Esophagus muscularis mucosa (tissue), 4 donors: ENCODE measurements around the gene PNLIPRP3. TPM values are rescaled to one million over a fixed set of nuclear protein-coding genes. Genes with fewer than 3 reads are reported as not detected.

Experiments used
- DNase-seq: peaks from one replicate; pipeline ENCODE4 v3.0.0-alpha.2; 2017; ENCODE audit errors: extremely low spot score
- H3K27ac ChIP-seq, 4 donors: fragments of 200-600 bp; sonication (generic); replicated peaks in 1 of 4; 1 replicate in 3 of 4; 2 replicates in 1 of 4; pipeline ENCODE4 v1.5.1; 2016 to 2019; ENCODE audit warnings: mild to moderate bottlenecking in 1 of 4
- H3K27me3 ChIP-seq, 4 donors: fragments of 200-600 bp; sonication (generic); one replicate each; pipeline versions ENCODE4 v1.5.1 to v1.6.0; 2016 to 2019
- H3K36me3 ChIP-seq, 4 donors: fragments of 200-600 bp; sonication (generic); one replicate each; pipeline ENCODE4 v1.5.1; 2016 to 2019
- H3K4me1 ChIP-seq, 4 donors: fragments of 200-600 bp; sonication (generic); one replicate each; pipeline ENCODE4 v1.5.1; 2016 to 2019
- H3K4me3 ChIP-seq, 4 donors: fragments of 200-600 bp; sonication (generic); 1 replicate in 2 of 4; 2 replicates in 2 of 4; pipeline ENCODE4 v1.5.1; 2016 to 2019; ENCODE audit warnings: mild to moderate bottlenecking in 4 of 4, moderate library complexity in 1 of 4
- H3K9me3 ChIP-seq, 4 donors: fragments of 200-600 bp; sonication (generic); 1 replicate in 3 of 4; 2 replicates in 1 of 4; pipeline ENCODE4 v1.5.1; 2016 to 2019
- EP300 ChIP-seq: sonication (generic); formaldehyde crosslinking; IDR thresholded peaks from one replicate; pipeline ENCODE4 v1.6.1; 2017; ENCODE audit warnings: antibody characterized with exemption
- POLR2A ChIP-seq: fragments of 450-650 bp; IDR thresholded peaks from one replicate; pipeline ENCODE4 v1.6.1; 2017; ENCODE audit warnings: antibody characterized with exemption, moderate library complexity, mild to moderate bottlenecking, low read depth
- POLR2AphosphoS5 ChIP-seq, 2 donors: sonication (generic); formaldehyde crosslinking; IDR thresholded peaks; one replicate each; pipeline ENCODE4 v1.6.1; 2017; ENCODE audit warnings: antibody characterized with exemption in 2 of 2
- WGBS: methylation state at CpG from one replicate; pipeline ENCODE4 v1.1.5; 2018; 5-methylcytosine and 5-hydroxymethylcytosine counted together
- intact Hi-C: fragments of 100-400 bp; cut with DNase I; formaldehyde crosslinking; loops from one replicate; pipeline ENCODE4 v1.15.1; 2023
- total RNA-seq, 4 donors: library from RNA; depleted of rRNA; stranded (reverse); fragments of >200 nt; gene quantifications; one replicate each; pipeline versions ENCODE4 v1.1.0 to v1.2.1, GENCODE V29; 2016
- TF ChIP-seq, protein P1 (sequence below), 3 experiments: fragments of 200-600 bp in 2 of 3; fragments of 450-650 bp in 1 of 3; sonication (generic) in 2 of 3; IDR thresholded peaks; one replicate each; pipeline ENCODE4 v1.5.1; 2017 to 2019; ENCODE audit warnings: antibody characterized with exemption in 3 of 3, mild to moderate bottlenecking in 2 of 3, moderate library complexity in 1 of 3

The PNLIPRP3 gene
- total RNA-seq, 4 donors from 2014 or later: 0.17 TPM; not detected in 3

DNA sequence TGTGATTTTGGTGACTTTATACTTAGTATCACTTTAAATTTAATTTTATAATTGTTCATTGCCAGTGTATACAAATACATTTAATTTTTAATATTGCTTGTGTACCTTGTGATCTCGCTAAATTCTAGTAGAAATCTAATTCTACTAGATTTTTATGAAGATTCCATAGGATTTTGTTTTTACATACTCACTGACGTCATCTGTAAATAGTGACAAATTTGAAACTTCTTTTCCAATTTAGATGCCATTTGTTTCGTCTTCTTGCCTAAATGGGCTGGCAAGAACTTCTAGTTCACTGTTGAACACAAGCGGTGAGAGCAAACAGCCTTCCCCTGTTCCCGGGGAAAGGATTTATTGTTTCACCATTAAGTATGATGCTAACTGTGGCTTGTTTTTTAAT is 17.3 kb upstream of the PNLIPRP3 start:
- Histone ChIP-seq H3K4me1 (no peaks in the 10 kb centered on the region), H3K27ac (no peak overlapping the region), H3K27me3 (no peaks in the 10 kb centered on the region), H3K36me3 (no peaks in the 10 kb centered on the region), H3K4me3 (no peak overlapping the region), H3K9me3 (no peaks in the 10 kb centered on the region)
- intact Hi-C loops: no loop called here
- TF ChIP-seq EP300 (no peak), POLR2AphosphoS5 (IDR thresholded peaks at IDR 0.05) (no peak), POLR2A (no peak)
- TF ChIP-seq, protein P1, sequence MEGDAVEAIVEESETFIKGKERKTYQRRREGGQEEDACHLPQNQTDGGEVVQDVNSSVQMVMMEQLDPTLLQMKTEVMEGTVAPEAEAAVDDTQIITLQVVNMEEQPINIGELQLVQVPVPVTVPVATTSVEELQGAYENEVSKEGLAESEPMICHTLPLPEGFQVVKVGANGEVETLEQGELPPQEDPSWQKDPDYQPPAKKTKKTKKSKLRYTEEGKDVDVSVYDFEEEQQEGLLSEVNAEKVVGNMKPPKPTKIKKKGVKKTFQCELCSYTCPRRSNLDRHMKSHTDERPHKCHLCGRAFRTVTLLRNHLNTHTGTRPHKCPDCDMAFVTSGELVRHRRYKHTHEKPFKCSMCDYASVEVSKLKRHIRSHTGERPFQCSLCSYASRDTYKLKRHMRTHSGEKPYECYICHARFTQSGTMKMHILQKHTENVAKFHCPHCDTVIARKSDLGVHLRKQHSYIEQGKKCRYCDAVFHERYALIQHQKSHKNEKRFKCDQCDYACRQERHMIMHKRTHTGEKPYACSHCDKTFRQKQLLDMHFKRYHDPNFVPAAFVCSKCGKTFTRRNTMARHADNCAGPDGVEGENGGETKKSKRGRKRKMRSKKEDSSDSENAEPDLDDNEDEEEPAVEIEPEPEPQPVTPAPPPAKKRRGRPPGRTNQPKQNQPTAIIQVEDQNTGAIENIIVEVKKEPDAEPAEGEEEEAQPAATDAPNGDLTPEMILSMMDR (IDR thresholded peaks at IDR 0.05): no peak
- WGBS: 72% methylated on average over 5 of the region's 5 CpGs
- DNase-seq: no peak

- H3K27me3 ChIP-seq: no peaks in the 10 kb centered on the region
- no peak overlapping the region for H3K27ac ChIP-seq
- no peak overlapping the region for H3K4me3 ChIP-seq
- H3K4me1 ChIP-seq: no peaks in the 10 kb centered on the region
- WGBS: 72% methylated on average over 2 of the region's 2 CpGs
- no peak for DNase-seq
- no peaks in the 10 kb centered on the region for H3K36me3 ChIP-seq
- H3K9me3 ChIP-seq: no peaks in the 10 kb centered on the region
- intact Hi-C loops: no loop called here
- TF ChIP-seq, protein P1 (IDR thresholded peaks at IDR 0.05): no peak
Measured at GRCh38 chr10:116417821-116418220, 9.8 kb upstream of the PNLIPRP3 start.

- 90% methylated on average over 1 of the region's 1 CpG for WGBS
- DNase-seq: no peak
- no peaks in the 10 kb centered on the region for H3K9me3 ChIP-seq
- intact Hi-C loops: no loop called here
- no peaks in the 10 kb centered on the region for H3K27me3 ChIP-seq
- H3K4me1 ChIP-seq: no peaks in the 10 kb centered on the region
- H3K4me3 ChIP-seq: no peak overlapping the region
- TF ChIP-seq POLR2A (no peak), EP300 (no peak), POLR2AphosphoS5 (IDR thresholded peaks at IDR 0.05) (no peak)
- TF ChIP-seq, protein P1 (IDR thresholded peaks at IDR 0.05): no peak
- no peak overlapping the region for H3K27ac ChIP-seq
- H3K36me3 ChIP-seq: no peaks in the 10 kb centered on the region
Measured at GRCh38 chr10:116418389-116418788, 9.3 kb upstream of the PNLIPRP3 start.

DNA sequence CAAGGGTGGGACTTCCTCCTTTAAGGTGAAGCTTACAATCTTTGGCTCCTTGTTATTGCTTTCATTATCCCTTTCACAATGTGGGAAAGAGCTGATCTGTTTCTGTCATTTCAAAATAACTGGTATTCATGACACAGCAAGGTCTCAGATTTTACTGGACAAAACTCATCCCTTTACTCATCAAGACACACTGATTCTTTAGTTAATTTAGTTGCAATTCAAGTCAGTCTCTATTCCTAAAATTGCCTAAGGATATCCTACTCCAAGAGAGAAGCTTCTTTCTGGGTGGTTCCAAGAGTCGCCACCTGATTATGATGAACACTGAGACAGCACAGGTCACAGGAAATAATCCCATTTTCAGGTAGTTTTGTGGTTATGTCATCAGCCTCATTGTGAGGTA is 5.8 kb upstream of the PNLIPRP3 start:
- no peaks in the 10 kb centered on the region for H3K9me3 ChIP-seq
- H3K4me1 ChIP-seq: no peaks in the 10 kb centered on the region
- no peak overlapping the region for H3K4me3 ChIP-seq
- intact Hi-C loops: no loop called here
- H3K36me3 ChIP-seq: no peaks in the 10 kb centered on the region
- 94% methylated on average over 1 of the region's 1 CpG for WGBS
- no peak overlapping the region for H3K27ac ChIP-seq
- no peak for TF ChIP-seq POLR2A
- no peak for TF ChIP-seq EP300
- TF ChIP-seq, protein P1 (IDR thresholded peaks at IDR 0.05): no peak
- no peak for TF ChIP-seq POLR2AphosphoS5 (IDR thresholded peaks at IDR 0.05)
- no peak for DNase-seq
- H3K27me3 ChIP-seq: no peaks in the 10 kb centered on the region

DNA sequence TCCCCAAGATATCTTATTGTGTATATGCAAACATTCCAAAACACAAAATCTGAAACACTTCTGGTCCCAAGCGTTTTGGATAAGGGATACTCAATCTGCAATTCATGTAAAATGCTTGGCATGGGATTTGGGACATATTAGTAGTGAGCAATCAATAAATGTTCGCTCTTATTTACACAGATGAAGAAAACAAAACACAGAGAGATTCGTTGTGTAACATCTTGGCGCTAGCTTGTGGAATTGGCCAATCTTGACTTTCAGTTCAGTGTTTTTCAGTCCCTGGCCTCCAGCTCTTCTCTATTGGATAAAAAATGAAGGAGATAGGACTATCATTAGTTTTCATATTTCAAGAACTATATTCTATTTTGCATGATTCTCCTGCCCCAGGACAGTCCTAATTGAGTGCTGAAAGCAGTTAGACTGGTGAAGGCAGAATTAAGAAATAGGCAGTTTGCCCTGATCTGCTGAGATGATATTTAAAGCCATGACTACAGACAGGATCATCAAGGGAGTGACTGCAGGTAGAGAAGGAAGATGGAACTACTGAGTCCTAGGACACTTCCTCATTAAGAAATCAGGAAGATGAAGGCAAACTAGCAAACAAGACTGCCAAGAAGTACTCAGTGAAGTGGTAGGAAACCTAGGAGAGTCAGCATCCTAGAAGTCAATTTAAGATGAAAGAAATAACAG is 1.8 kb downstream of the PNLIPRP3 start:
- 69% methylated on average over 4 of the region's 4 CpGs for WGBS
- no peak for TF ChIP-seq POLR2AphosphoS5 (IDR thresholded peaks at IDR 0.05)
- TF ChIP-seq, protein P1 (IDR thresholded peaks at IDR 0.05): no peak
- no peak for TF ChIP-seq EP300
- no peak for TF ChIP-seq POLR2A
- Histone ChIP-seq H3K36me3 (no peaks in the 10 kb centered on the region), H3K4me1 (no peaks in the 10 kb centered on the region), H3K27me3 (no peaks in the 10 kb centered on the region), H3K4me3 (no peak overlapping the region), H3K27ac (no peak overlapping the region), H3K9me3 (no peaks in the 10 kb centered on the region)
- intact Hi-C loops: no loop called here
- DNase-seq: no peak
